Liver (tissue), 9 donors: Measurements from ENCODE around the gene BMAL2. TPM values are rescaled to one million over a fixed set of nuclear protein-coding genes. Genes with fewer than 3 reads are reported as not detected.

Source experiments
- DNase-seq: peaks from one replicate; pipeline ENCODE4 v3.0.0-alpha.2; 2017; ENCODE audit warnings: low spot score
- H3K27ac ChIP-seq, 2 donors: one replicate each; pipeline ENCODE4 v1.7.0; 2013; ENCODE audit warnings: inconsistent platforms in 2 of 2, low read length in 2 of 2, control low read depth in 1 of 2, low read depth in 1 of 2, mild to moderate bottlenecking in 1 of 2
- H3K27me3 ChIP-seq, 4 donors: one replicate each; pipeline versions ENCODE4 v1.6.1 to v1.7.0; 2013; ENCODE audit warnings: low read length in 3 of 4, inconsistent platforms in 1 of 4, mild to moderate bottlenecking in 1 of 4, moderate library complexity in 1 of 4; ENCODE audit not compliant: control insufficient read depth in 4 of 4, insufficient read depth in 4 of 4
- H3K36me3 ChIP-seq, 4 donors: one replicate each; pipeline versions ENCODE4 v1.6.1 to v1.7.0; 2013; ENCODE audit warnings: low read length in 3 of 4, mild to moderate bottlenecking in 3 of 4, low read depth in 1 of 4, moderate library complexity in 1 of 4; ENCODE audit not compliant: control insufficient read depth in 4 of 4, insufficient read depth in 3 of 4
- H3K4me1 ChIP-seq, 4 donors: one replicate each; pipeline versions ENCODE4 v1.6.1 to v1.7.0; 2013; ENCODE audit warnings: low read length in 3 of 4, mild to moderate bottlenecking in 3 of 4, moderate library complexity in 1 of 4; ENCODE audit not compliant: control insufficient read depth in 4 of 4, insufficient read depth in 4 of 4
- H3K4me3 ChIP-seq, 3 donors: one replicate each; pipeline versions ENCODE4 v1.6.1 to v1.7.0; 2013; ENCODE audit warnings: low read length in 3 of 3, control low read depth in 1 of 3, low read depth in 1 of 3, mild to moderate bottlenecking in 1 of 3
- H3K9ac ChIP-seq, 2 donors: one replicate each; pipeline ENCODE4 v1.7.0; 2013; ENCODE audit warnings: low read length in 2 of 2, mild to moderate bottlenecking in 2 of 2, moderate library complexity in 2 of 2, control low read depth in 1 of 2, low read depth in 1 of 2
- H3K9me3 ChIP-seq, 4 donors: one replicate each; pipeline versions ENCODE4 v1.6.1 to v1.7.0; 2013; ENCODE audit warnings: low read length in 3 of 4; ENCODE audit not compliant: control insufficient read depth in 4 of 4
- ATF3 ChIP-seq: IDR thresholded peaks from 2 replicates; pipeline ENCODE4 v1.6.1; 2016; ENCODE audit warnings: antibody characterized with exemption
- EGR1 ChIP-seq, 2 donors: IDR thresholded peaks; 2 replicates each; pipeline ENCODE4 v1.6.1; 2016 to 2018; ENCODE audit warnings: antibody characterized with exemption in 2 of 2, low read depth in 2 of 2
- FOXA1 ChIP-seq: IDR thresholded peaks from 2 replicates; pipeline ENCODE4 v1.6.1; 2016; ENCODE audit warnings: antibody characterized with exemption
- FOXA2 ChIP-seq: IDR thresholded peaks from 2 replicates; pipeline ENCODE4 v1.6.1; 2016; ENCODE audit warnings: antibody characterized with exemption
- GABPA ChIP-seq, 2 donors: IDR thresholded peaks in 1 of 2; conservative IDR thresholded peaks in 1 of 2; 2 replicates each; pipeline ENCODE4 v1.6.1; 2016; ENCODE audit warnings: antibody characterized with exemption in 2 of 2, mild to moderate bottlenecking in 1 of 2, moderate library complexity in 1 of 2
- HNF4A ChIP-seq, 2 donors: conservative IDR thresholded peaks; 2 replicates each; pipeline ENCODE4 v1.6.1; 2016; ENCODE audit warnings: antibody characterized with exemption in 2 of 2, mild to moderate bottlenecking in 2 of 2
- HNF4G ChIP-seq: IDR thresholded peaks from 2 replicates; pipeline ENCODE4 v1.6.1; 2016; ENCODE audit warnings: antibody characterized with exemption
- JUND ChIP-seq, 2 donors: IDR thresholded peaks; 2 replicates each; pipeline ENCODE4 v1.6.1; 2016; ENCODE audit warnings: antibody characterized with exemption in 2 of 2
- MAX ChIP-seq: IDR thresholded peaks from 2 replicates; pipeline ENCODE4 v1.6.1; 2016; ENCODE audit warnings: antibody characterized with exemption
- RAD21 ChIP-seq, 2 donors: IDR thresholded peaks; 2 replicates each; pipeline ENCODE4 v1.6.1; 2016; ENCODE audit warnings: antibody characterized with exemption in 2 of 2, mild to moderate bottlenecking in 2 of 2
- REST ChIP-seq: IDR thresholded peaks from 2 replicates; pipeline ENCODE4 v1.6.1; 2016; ENCODE audit warnings: antibody characterized with exemption, mild to moderate bottlenecking
- RXRA ChIP-seq, 2 donors: IDR thresholded peaks; 2 replicates each; pipeline ENCODE4 v1.6.1; 2017 to 2018; ENCODE audit warnings: antibody characterized with exemption in 2 of 2, mild to moderate bottlenecking in 1 of 2
- SP1 ChIP-seq: IDR thresholded peaks from 2 replicates; pipeline ENCODE4 v1.6.1; 2018; ENCODE audit warnings: antibody characterized with exemption, mild to moderate bottlenecking
- TAF1 ChIP-seq: conservative IDR thresholded peaks from 2 replicates; pipeline ENCODE4 v1.6.1; 2016; ENCODE audit warnings: antibody characterized with exemption, mild to moderate bottlenecking
- YY1 ChIP-seq: IDR thresholded peaks from 2 replicates; pipeline ENCODE4 v1.6.1; 2016; ENCODE audit warnings: antibody characterized with exemption, mild to moderate bottlenecking
- ZBTB33 ChIP-seq: IDR thresholded peaks from 2 replicates; pipeline ENCODE4 v1.6.1; 2016; ENCODE audit warnings: antibody characterized with exemption
- WGBS: extraction: QIAGEN DNeasy Blood & Tissue Kit; methylation state at CpG from one replicate; pipeline ENCODE4 v1.1.7; 2013; 5-methylcytosine and 5-hydroxymethylcytosine counted together
- polyA plus RNA-seq, 2 donors: library from polyadenylated mRNA; stranded (reverse) in 1 of 2; unstranded in 1 of 2; fragments of 200-250 nt in 1 of 2; fragments of >200 nt in 1 of 2; fragmentation: Nextera tagmentation in 1 of 2; extraction: Ambion mirVana in 1 of 2; gene quantifications; one replicate each; pipeline versions ENCODE4 v1.2.1 to v1.2.3, GENCODE V29; 2013 to 2015
- total RNA-seq, 2 donors: library from RNA; depleted of rRNA; stranded (reverse); fragments of >200 nt; gene quantifications; one replicate each; pipeline ENCODE4 v1.2.3, GENCODE V29; 2014
- donor health status: healthy.
- donor health status: healthy.
- donor health status: healthy.
- donor health status: healthy.
- donor health status: healthy.

Gene BMAL2
- total and polyA plus RNA-seq, 4 donors: 1.4 to 4.4 (median 1.7) TPM

GRCh38 chr12:27297566-27297965, 35.1 kb upstream of the BMAL2 start:
- Histone ChIP-seq H3K4me1 (peaks cover 1 to 10% (median 4%) of the 10 kb centered on the region in 4 donors), H3K27me3 (no peaks in the 10 kb centered on the region), H3K9me3 (no peaks in the 10 kb centered on the region), H3K4me3 (no peak overlapping the region), H3K36me3 (peaks cover 2 to 5% (median 3%) of the 10 kb centered on the region in 4 donors), H3K27ac (no peak overlapping the region), H3K9ac (no peak overlapping the region)
- DNase-seq: no peak
- 92% methylated on average over 4 of the region's 4 CpGs for whole genome bisulfite sequencing
- TF ChIP-seq JUND (IDR thresholded peaks at IDR 0.05) (no peak), SP1 (no peak), RXRA (IDR thresholded peaks at IDR 0.05) (no peak), FOXA1 (no peak), EGR1 (IDR thresholded peaks at IDR 0.05; ENCODE audit: low read depth in 2 of 2) (no peak), TAF1 (no peak), YY1 (no peak), HNF4A (conservative IDR thresholded peaks at IDR 0.05) (no peak)

GRCh38 chr12:27299102-27299501, 33.5 kb upstream of the BMAL2 start:
- 96% methylated on average over 1 of the region's 1 CpG for WGBS
- no peak for TF ChIP-seq HNF4G
- TF ChIP-seq MAX: no peak
- no peak for TF ChIP-seq YY1
- TF ChIP-seq FOXA2: no peak
- TF ChIP-seq RAD21 (IDR thresholded peaks at IDR 0.05): no peak
- TF ChIP-seq REST: no peak
- no peak for TF ChIP-seq FOXA1
- no peak for TF ChIP-seq RXRA (IDR thresholded peaks at IDR 0.05)
- no peak for TF ChIP-seq ZBTB33
- no peak for TF ChIP-seq TAF1
- TF ChIP-seq ATF3: no peak
- TF ChIP-seq GABPA (IDR thresholded peaks at IDR 0.05 in 1 of 2, conservative IDR thresholded peaks at IDR 0.05 in 1 of 2): no peak

More at GRCh38 chr12:27299102-27299501, 33.5 kb upstream of the BMAL2 start:
- no peak for DNase-seq
- Histone ChIP-seq H3K9ac (no peak overlapping the region), H3K27ac (no peak overlapping the region), H3K4me1 (peaks cover 0 to 12% (median 9%) of the 10 kb centered on the region in 4 donors), H3K4me3 (no peak overlapping the region), H3K27me3 (no peaks in the 10 kb centered on the region), H3K36me3 (peaks cover 2 to 6% (median 3%) of the 10 kb centered on the region in 4 donors), H3K9me3 (no peaks in the 10 kb centered on the region)
